H1 (cell line): Measurements from ENCODE around the gene DPEP2. TPM values are rescaled to one million over a fixed set of nuclear protein-coding genes. Genes with fewer than 3 reads are reported as not detected.

Experiments
- CTCF ChIP-seq, 3 experiments: IDR thresholded peaks; 1 replicate in 2 of 3; 2 replicates in 1 of 3; pipeline versions ENCODE4 v1.5.1 to v1.6.1; 2011; ENCODE audit warnings: low read length in 3 of 3, mild to moderate bottlenecking in 3 of 3, inconsistent platforms in 2 of 3, low read depth in 1 of 3, moderate library complexity in 1 of 3; ENCODE audit not compliant: insufficient read depth in 1 of 3; ENCODE audit errors: control extremely low read depth in 1 of 3
- polyA plus RNA-seq, 7 experiments: library from polyadenylated mRNA; depleted of rRNA in 3 of 7; stranded (reverse) in 5 of 7; unstranded in 2 of 7; fragments of >200 nt in 5 of 7; fragments of 200-250 nt in 2 of 7; gene quantifications; 1 replicate in 5 of 7; 2 replicates in 1 of 7; 4 replicates in 1 of 7; pipeline versions ENCODE4 v1.2.1 to v1.2.3, GENCODE V29; 2011 to 2013; ENCODE audit warnings: missing spikeins in 2 of 7, mixed read lengths in 2 of 7
- total RNA-seq: library from RNA; stranded (reverse); fragmentation: NEBNext Ultra II Directional; extraction: Animal tissue kit (Norgen Biotek cat#: 25700); gene quantifications from 2 replicates; pipeline ENCODE4 v1.2.1, GENCODE V29; 2021

DPEP2 gene
- total and polyA plus RNA-seq, 2 of the 8 experiments (the other 6 are each of a cell fraction or from before 2014, with no cell fraction given), result not detected

GRCh38 chr16:68003031-68003430 is 3.7 kb upstream of the DPEP2 start (continued):
- no peak for TF ChIP-seq CTCF (IDR thresholded peaks at IDR 0.05; ENCODE audit: control extremely low read depth in 1 of 3, insufficient read depth in 1 of 3, low read depth in 1 of 3, low read length in 3 of 3)
